ENCODE data around the gene PCDHGA4.

GRCh38 chr5:141356950-141357349, 2.1 kb downstream of the PCDHGA4 start:
- no peak for TF ChIP-seq EZH2 (IDR thresholded peaks at IDR 0.05; ENCODE audit: borderline replicate concordance, low read length)
- no peak for TF ChIP-seq CTCF (IDR thresholded peaks at IDR 0.05; ENCODE audit: low read length)

Measured in OCI-LY1 (cell line).